Measurements from ENCODE around the gene MTG1.
A peak's percentile ranks its signal among the peaks of the same experiment; 100 is the strongest.

The MTG1 gene

GRCh38 chr10:133442191-133442966, 48.4 kb downstream of the MTG1 start:
- Mint-ChIP-seq H3K4me1 (peaks cover 7% of the 10 kb centered on the region), H3K27ac (no peak overlapping the region), H3K9me3 (peaks cover 8% of the 10 kb centered on the region), H3K27me3 (peaks cover 6% of the 10 kb centered on the region), H3K4me3 (no peak overlapping the region), H3K36me3 (peaks cover 6% of the 10 kb centered on the region)

- Mint-ChIP-seq H3K4me3 (no peak overlapping the region), H3K9me3 (peaks cover 15% of the 10 kb centered on the region), H3K36me3 (peaks cover 14% of the 10 kb centered on the region), H3K27me3 (peaks cover 6% of the 10 kb centered on the region), H3K27ac (no peak overlapping the region), H3K4me1 (peaks cover 7% of the 10 kb centered on the region)
Measured at GRCh38 chr10:133442967-133443924, 49.3 kb downstream of the MTG1 start.

DNA sequence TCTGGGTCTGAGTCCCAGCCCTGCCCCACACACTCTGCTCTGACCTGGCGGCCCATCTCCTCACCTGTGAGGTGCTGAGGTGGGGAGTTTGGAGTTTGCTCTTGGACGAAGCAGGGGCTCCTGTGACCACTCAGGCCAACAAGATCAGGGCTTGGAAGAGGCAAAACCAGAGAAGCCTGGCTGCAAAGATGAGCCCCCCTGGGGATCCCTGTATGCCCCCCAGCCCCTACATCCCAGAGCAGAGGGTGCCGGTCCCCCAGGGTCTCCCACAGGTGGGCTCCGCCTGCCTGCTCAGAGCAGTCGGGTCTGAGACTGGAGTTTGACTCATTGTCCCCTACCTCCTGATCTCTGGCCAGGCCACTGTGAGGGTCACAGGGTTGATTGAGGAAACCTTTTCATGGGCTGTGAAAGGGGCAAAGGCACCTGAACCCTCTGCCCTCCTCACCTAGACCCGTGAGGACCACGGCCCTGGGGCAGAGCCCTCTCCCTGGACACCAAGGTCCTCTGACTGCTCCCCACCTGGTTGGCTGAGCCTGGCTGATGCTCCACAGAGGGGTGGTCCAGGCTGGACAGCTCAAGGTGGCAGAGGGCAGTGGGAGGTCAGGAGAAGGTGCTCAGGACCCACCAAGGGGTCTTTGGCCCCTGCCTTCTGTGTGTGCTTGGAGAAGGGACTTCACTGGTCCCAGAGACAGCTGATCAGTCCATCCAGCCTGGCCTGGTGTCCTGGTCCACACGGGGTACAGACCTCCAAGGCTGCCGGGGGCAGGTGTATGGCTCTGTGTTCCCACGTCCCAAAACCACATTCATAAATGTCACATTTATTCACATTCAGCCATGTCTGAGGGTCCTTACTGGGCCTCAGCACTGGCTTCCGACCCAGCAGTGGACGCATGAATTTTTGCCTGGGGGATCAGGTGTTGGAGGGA, 50.6 kb downstream of the MTG1 start:
- Mint-ChIP-seq H3K27me3 (peaks cover 6% of the 10 kb centered on the region), H3K4me3 (no peak overlapping the region), H3K36me3 (peaks cover 14% of the 10 kb centered on the region), H3K4me1 (peaks cover 7% of the 10 kb centered on the region), H3K27ac (no peak overlapping the region), H3K9me3 (peaks cover 21% of the 10 kb centered on the region)

DNA sequence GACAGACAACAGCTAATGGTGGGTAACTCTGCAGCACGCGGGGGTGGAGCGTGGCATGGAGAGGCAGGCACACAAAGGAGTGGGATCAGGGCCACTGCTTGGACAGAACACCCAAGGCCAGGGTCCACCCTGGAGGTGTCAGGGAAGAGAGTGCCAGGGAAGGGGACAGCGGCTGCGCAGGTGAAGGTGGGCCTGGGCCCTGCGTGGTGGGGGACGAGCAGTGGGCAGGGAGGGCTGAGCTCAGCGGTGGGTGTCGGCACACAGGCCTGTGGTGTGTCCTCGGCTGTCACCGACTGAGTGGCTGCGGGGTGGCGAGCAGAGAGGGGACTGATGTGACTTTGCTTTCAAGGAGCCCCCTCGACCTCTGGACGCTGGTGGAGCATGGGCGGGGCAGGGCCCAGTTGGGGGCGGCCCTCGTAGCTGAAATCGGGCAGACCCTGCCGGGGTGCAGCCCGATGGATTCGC, 51.3 kb downstream of the MTG1 start:
- peaks cover 14% of the 10 kb centered on the region for H3K36me3 Mint-ChIP-seq
- peaks cover 7% of the 10 kb centered on the region for H3K4me1 Mint-ChIP-seq
- no peak overlapping the region for H3K4me3 Mint-ChIP-seq
- H3K27me3 Mint-ChIP-seq = peaks cover 6% of the 10 kb centered on the region
- no peak overlapping the region for H3K27ac Mint-ChIP-seq
- H3K9me3 Mint-ChIP-seq = peaks cover 21% of the 10 kb centered on the region

DNA sequence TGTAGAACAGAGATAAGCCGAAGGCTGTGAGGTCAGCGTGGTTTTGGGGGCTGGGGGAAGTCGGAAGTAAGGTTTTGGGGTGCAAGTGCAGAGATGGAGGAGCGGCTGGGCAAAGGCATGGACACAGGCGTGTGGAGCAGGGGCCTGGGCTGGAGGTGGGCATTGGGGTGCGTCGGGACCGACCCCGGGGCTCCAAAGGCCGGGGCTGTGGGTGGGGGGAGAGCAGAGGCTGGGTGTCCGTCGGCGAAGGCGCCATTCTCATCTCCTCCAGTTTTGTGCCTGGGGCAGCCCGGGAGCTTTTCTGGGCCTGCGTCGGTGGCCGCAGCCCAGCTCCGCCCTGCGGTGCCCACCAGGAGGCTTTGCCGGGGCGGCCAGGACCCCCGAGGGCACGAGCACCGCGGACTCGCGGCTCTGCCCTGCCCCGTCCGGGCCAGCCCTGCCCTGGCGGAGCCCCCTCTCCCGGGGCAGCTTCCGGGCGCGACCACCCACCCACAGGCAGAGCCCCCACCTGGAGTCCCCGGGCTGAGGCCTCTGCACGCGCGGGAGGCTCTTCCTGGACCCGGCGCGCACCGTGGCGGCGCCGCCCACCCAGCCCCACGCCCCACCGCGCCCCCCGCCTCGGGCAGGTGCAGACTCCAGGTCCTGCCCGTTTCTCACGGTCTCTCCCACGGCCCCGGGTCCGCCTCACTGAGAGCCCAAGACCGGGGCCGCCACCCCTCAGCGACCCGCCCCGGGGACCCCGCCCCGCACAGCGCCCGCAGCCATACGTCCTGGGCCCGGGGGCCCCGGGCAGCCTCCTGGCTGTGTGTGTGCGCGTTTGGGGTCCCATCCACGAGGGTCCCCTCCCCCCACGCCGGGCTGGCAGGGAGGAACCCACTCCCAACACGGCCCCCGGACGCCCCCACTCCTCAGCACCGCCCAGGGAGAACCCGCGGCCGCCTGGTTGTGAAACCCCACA, 52.1 kb downstream of the MTG1 start:
- Mint-ChIP-seq H3K27ac (no peak overlapping the region), H3K9me3 (peaks cover 21% of the 10 kb centered on the region), H3K4me1 (peaks cover 7% of the 10 kb centered on the region), H3K27me3 (peaks cover 6% of the 10 kb centered on the region), H3K4me3 (no peak overlapping the region), H3K36me3 (peaks cover 14% of the 10 kb centered on the region)

DNA sequence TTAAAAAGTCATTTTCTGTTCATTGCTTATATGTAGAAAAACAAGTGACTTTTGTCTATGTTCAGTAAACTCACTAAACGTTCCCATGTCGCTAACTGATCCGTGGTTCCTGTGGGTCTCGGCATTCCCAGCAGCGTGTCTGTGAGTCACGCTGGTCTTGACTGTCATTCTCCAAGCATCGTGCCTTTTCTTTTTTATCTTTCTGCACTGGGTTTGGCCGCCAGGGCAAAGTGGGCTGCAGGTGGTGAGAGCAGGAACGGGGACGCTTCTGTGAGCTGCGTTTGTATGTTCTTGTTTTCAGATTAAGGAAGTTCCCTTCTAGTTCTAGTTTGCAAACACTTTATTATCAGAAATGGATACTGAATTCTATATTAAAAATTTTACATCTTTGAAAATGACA, 53.0 kb downstream of the MTG1 start:
- H3K27me3 Mint-ChIP-seq = peaks cover 6% of the 10 kb centered on the region
- H3K4me3 Mint-ChIP-seq = no peak overlapping the region
- H3K36me3 Mint-ChIP-seq = peaks cover 14% of the 10 kb centered on the region
- H3K27ac Mint-ChIP-seq = peak overlapping the region; percentile 35
- peaks cover 7% of the 10 kb centered on the region for H3K4me1 Mint-ChIP-seq
- peaks cover 21% of the 10 kb centered on the region for H3K9me3 Mint-ChIP-seq

DNA sequence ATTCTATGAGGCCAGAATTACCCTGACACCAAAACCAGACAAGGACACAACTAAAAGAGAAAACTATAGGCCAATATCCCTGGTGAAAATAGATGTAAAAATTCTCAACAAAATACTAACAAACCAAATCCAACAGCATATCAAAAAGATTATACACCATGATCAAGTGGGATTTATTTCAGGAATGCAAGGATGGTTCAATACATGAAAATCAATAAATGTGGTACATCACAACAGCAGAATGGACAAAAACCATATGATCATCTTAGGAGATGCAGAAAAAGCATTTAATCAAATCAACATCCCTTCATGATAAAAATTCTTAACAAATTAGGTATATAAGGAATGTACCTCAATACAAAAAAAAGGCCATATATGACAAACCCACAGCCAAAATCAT, 54.2 kb downstream of the MTG1 start:
- peaks cover 5% of the 10 kb centered on the region for H3K27me3 Mint-ChIP-seq
- no peak overlapping the region for H3K27ac Mint-ChIP-seq
- H3K9me3 Mint-ChIP-seq = peaks cover 21% of the 10 kb centered on the region
- no peaks in the 10 kb centered on the region for H3K4me1 Mint-ChIP-seq
- H3K36me3 Mint-ChIP-seq = peaks cover 14% of the 10 kb centered on the region
- H3K4me3 Mint-ChIP-seq = no peak overlapping the region

DNA sequence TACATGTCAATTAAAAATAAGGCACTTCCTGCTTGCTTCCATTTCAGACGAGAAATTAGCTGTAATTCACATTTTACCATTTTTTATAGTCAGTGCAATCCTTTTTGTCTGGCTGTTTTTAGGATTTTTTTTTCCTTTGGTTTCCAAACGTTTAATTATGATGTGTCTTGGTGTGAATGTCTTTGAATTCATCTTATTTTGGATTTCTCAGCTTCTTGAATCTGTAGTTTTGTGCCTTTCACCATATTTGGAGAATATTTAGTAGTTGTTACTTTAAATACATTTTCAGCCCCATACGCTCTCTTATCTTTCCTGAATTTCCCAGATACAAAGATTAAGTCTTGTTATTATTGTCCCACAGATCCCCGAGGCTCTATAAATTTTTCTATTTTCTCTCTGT, 57.4 kb downstream of the MTG1 start:
- Mint-ChIP-seq H3K4me1 (no peaks in the 10 kb centered on the region), H3K36me3 (peaks cover 14% of the 10 kb centered on the region), H3K27me3 (peaks cover 4% of the 10 kb centered on the region), H3K9me3 (peaks cover 21% of the 10 kb centered on the region), H3K27ac (no peak overlapping the region), H3K4me3 (no peak overlapping the region)

DNA sequence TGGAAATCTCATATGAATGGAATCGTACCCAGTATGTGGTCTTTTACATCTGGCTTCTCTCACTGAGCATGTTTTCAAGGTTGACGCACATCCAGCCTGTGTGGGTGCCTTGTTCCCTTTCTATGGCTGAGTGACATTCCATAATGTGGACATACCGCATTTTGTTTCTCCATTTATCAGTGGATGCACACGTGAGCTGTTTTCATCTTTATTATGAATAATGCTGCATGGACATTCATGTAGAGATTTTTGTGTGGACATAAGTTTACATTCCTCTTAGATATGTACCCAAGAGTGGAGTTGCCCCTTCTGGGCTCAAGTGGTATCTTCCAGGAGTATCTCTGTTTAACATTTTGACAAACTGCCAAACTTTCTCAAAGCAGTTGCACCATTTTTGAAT, 58.5 kb downstream of the MTG1 start:
- Mint-ChIP-seq H3K9me3 (peaks cover 12% of the 10 kb centered on the region), H3K27ac (no peak overlapping the region), H3K4me1 (no peaks in the 10 kb centered on the region), H3K27me3 (no peaks in the 10 kb centered on the region), H3K36me3 (peaks cover 7% of the 10 kb centered on the region), H3K4me3 (no peak overlapping the region)

DNA sequence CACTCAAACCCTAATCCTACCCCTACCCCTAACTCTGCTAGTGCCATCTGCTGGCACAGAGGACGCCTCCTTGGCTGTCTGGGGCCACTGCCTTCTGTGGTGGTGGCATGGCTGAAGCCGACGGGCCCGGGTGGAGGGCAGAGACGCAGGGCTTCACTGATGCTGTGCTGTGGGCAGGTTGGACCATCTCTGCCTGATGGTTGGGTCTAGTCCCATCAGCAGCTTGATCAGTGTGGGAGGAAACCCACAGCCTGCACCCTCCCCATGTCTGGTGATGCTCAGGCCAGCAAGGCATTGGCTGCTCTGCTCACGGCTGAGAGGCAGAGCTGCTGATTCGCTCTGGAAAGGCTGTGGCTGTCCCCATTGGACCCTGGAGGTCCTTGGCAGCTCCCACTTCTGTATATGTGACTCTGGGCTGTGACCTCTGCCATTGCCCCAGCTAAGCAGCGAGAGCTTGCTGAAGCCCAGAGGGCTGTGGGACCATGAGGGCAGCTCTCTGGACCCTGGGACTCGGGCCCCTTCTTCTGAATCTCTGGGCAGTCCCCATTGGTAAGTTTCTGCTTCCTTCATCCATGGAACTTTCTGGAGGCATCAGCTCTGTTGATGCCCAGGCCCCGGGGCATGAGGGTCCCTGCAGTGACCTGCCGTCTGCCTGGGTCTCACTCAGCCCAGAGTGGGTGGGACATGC, 59.7 kb downstream of the MTG1 start, which contains the start of gene SCART1:
Gene SCART1 (plus strand): TSS at position 430 of the 688 bp plus-strand sequence. CDS start 53 bp downstream, at position 483.
- peaks cover 2% of the 10 kb centered on the region for H3K9me3 Mint-ChIP-seq
- H3K36me3 Mint-ChIP-seq = no peaks in the 10 kb centered on the region
- no peak within 1 kb of the TSS for H3K27ac Mint-ChIP-seq
- no peaks in the 10 kb centered on the region for H3K4me1 Mint-ChIP-seq
- no peak within 1 kb of the TSS for H3K4me3 Mint-ChIP-seq
- H3K27me3 Mint-ChIP-seq = no peaks in the 10 kb centered on the region

DNA sequence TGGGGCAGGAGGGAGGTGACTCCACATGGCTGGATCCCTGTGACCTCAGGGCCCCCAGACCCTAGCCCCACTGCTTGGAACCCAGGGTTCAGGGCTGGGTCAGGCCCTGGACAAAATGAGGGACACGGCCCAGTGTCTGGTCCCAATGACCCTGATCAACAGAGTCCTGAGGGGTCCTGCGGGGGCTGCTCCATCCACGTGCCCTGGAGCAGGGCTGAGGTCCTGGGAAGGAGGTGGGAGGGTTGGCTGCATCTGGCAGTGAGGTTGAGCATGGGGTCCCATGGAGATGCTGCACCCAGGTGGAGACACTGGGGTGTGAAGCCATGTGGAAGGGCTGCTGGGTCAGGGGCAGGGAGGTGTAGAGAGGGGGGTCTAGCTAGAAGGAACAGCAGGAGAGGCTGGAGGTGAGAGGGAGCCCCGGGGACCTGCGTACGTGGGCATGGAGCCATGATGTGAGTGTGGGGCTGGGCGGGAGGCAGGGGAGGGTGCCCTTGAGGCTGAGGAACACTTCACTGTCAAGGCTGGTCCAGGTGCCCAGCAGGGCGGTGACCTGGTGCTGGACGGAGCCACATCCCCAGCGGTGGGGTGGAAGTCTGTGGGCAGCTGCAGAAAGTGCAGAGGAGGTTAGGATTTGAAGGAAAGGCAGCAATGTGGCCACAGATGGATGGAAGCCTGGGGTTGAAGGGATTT, 60.4 kb downstream of the MTG1 start:
- Mint-ChIP-seq H3K4me1 (no peaks in the 10 kb centered on the region), H3K27me3 (no peaks in the 10 kb centered on the region), H3K9me3 (no peaks in the 10 kb centered on the region), H3K4me3 (no peak overlapping the region), H3K27ac (no peak overlapping the region), H3K36me3 (no peaks in the 10 kb centered on the region)

DNA sequence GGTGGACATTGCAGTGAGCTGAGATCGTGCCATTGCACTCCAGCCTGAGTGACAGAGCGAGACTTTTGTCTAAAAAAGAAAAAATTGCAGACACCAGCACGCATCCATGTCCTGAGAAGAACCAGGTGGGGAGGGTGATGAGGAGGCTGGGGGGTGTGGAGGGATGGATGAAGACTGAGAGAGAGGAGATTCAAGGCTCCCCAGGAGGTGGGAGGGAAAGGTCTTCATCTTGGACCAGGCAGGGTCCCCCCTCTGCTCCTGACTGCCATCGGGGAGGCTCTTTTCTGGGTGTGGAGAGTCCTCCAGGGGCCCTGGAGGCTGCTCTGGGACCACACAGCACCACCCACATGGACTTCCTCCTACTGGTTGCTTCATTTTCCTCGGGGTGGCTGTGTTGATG, 61.2 kb downstream of the MTG1 start:
- H3K4me1 Mint-ChIP-seq = no peaks in the 10 kb centered on the region
- no peaks in the 10 kb centered on the region for H3K27me3 Mint-ChIP-seq
- H3K27ac Mint-ChIP-seq = no peak overlapping the region
- no peak overlapping the region for H3K4me3 Mint-ChIP-seq
- no peaks in the 10 kb centered on the region for H3K9me3 Mint-ChIP-seq
- no peaks in the 10 kb centered on the region for H3K36me3 Mint-ChIP-seq

- Mint-ChIP-seq H3K4me3 (no peak overlapping the region), H3K36me3 (no peaks in the 10 kb centered on the region), H3K27ac (no peak overlapping the region), H3K4me1 (no peaks in the 10 kb centered on the region), H3K27me3 (no peaks in the 10 kb centered on the region), H3K9me3 (no peaks in the 10 kb centered on the region)
Measured at GRCh38 chr10:133455611-133456031, 61.7 kb downstream of the MTG1 start.

Data from activated naive CD4-positive, alpha-beta T cell treated with anti-CD3 and anti-CD28 coated beads, Interleukin-2, amount 50 U/mL, for 24 hours (primary cell).